ENCODE measurements around the gene KIF22. TPM values are rescaled to one million over a fixed set of nuclear protein-coding genes. Genes with fewer than 3 reads are reported as not detected.

KIF22 gene
- total RNA-seq, 3 donors from 2014 or later = 24.7 to 56.2 (median 53.0) TPM

GRCh38 chr16:29807426-29808218 is 17.1 kb downstream of the KIF22 start:
- TF ChIP-seq CTCF (IDR thresholded peaks at IDR 0.05) = peak; percentile 39
- H3K9me3 ChIP-seq = no peaks in the 10 kb centered on the region
- peaks cover 50% of the 10 kb centered on the region for H3K4me1 ChIP-seq (ENCODE audit: low read depth)
- intact Hi-C loops (cut with DNase I, micrococcal nuclease) = no loop called here
- peak; percentile 91 to 94 (median 94) for DNase-seq
- peak overlapping the region; percentile 54 for H3K4me3 ChIP-seq
- H3K36me3 ChIP-seq (ENCODE audit: low read depth) = no peaks in the 10 kb centered on the region
- ATAC-seq = peak; percentile 40

GRCh38 chr16:29808219-29808900 is 17.8 kb downstream of the KIF22 start:
- peaks cover 56% of the 10 kb centered on the region for H3K4me1 ChIP-seq (ENCODE audit: low read depth)
- peak; percentile 59 to 72 (median 65) for DNase-seq
- ATAC-seq = no peak
- no peaks in the 10 kb centered on the region for H3K9me3 ChIP-seq
- intact Hi-C loops (cut with DNase I, micrococcal nuclease) = no loop called here
- no peak overlapping the region for H3K4me3 ChIP-seq
- no peak for TF ChIP-seq CTCF (IDR thresholded peaks at IDR 0.05)
- no peaks in the 10 kb centered on the region for H3K36me3 ChIP-seq (ENCODE audit: low read depth)

- DNase-seq = peak in 2 of 3 donors; percentile 62 to 72
- TF ChIP-seq CTCF (IDR thresholded peaks at IDR 0.05) = no peak
- intact Hi-C loops (cut with DNase I, micrococcal nuclease) = no loop called here
- Histone ChIP-seq H3K9me3 (no peaks in the 10 kb centered on the region), H3K4me3 (no peak overlapping the region), H3K36me3 (ENCODE audit: low read depth) (no peaks in the 10 kb centered on the region), H3K4me1 (ENCODE audit: low read depth) (peaks cover 53% of the 10 kb centered on the region)
- no peak for ATAC-seq
Measured at GRCh38 chr16:29809031-29809747, 18.6 kb downstream of the KIF22 start.

GRCh38 chr16:29809850-29810698 is 19.5 kb downstream of the KIF22 start:
- ATAC-seq (no peak), DNase-seq (peak; percentile 33 to 74 (median 57))
- Histone ChIP-seq H3K4me1 (ENCODE audit: low read depth) (peaks cover 56% of the 10 kb centered on the region), H3K4me3 (no peak overlapping the region), H3K36me3 (ENCODE audit: low read depth) (no peaks in the 10 kb centered on the region), H3K9me3 (no peaks in the 10 kb centered on the region)
- TF ChIP-seq CTCF (IDR thresholded peaks at IDR 0.05) = no peak
- intact Hi-C loops (cut with DNase I, micrococcal nuclease) = no loop called here

GRCh38 chr16:29810699-29811169 is 20.2 kb downstream of the KIF22 start:
- ATAC-seq (no peak), DNase-seq (peak in 1 of 3 donors; percentile 53)
- Histone ChIP-seq H3K36me3 (ENCODE audit: low read depth) (no peaks in the 10 kb centered on the region), H3K4me1 (ENCODE audit: low read depth) (peaks cover 60% of the 10 kb centered on the region), H3K4me3 (no peak overlapping the region), H3K9me3 (no peaks in the 10 kb centered on the region)
- no peak for TF ChIP-seq CTCF (IDR thresholded peaks at IDR 0.05)
- intact Hi-C loops (cut with DNase I, micrococcal nuclease) = no loop called here

All from mucosa of descending colon (tissue), 3 donors.